ENCODE data around the gene TAP1.

DNA sequence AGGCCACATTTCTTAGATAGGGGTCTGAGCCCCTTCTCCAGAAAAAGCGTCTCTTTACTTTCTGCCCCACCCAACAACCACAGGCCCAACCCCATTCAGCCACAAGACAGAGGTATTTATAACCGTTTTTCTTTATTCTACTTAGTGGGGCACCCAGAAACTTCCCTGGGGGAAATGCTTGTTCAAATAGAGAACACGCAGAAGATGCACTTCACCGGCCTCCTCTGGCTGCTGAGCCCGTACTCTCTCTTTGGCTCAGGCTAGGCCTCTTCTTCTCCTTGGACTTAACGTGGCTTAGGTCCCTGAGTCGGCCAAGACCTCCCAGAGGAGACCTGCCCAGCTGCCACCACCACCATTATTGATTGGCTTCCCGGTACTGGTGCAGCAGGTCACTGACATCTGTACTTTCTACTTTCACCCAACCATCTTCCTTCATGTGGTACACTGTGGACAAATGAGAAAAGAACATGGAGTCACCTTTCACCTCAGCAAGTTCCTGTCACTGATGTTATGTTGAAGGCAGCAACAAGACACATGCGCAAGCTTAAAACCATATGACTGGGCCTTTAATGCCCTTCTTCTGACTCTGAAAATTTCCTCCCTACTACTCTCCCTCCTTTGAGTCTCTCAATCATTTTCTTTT lies 12.8 kb downstream of the TAP1 start:
- TF ChIP-seq, protein P1, sequence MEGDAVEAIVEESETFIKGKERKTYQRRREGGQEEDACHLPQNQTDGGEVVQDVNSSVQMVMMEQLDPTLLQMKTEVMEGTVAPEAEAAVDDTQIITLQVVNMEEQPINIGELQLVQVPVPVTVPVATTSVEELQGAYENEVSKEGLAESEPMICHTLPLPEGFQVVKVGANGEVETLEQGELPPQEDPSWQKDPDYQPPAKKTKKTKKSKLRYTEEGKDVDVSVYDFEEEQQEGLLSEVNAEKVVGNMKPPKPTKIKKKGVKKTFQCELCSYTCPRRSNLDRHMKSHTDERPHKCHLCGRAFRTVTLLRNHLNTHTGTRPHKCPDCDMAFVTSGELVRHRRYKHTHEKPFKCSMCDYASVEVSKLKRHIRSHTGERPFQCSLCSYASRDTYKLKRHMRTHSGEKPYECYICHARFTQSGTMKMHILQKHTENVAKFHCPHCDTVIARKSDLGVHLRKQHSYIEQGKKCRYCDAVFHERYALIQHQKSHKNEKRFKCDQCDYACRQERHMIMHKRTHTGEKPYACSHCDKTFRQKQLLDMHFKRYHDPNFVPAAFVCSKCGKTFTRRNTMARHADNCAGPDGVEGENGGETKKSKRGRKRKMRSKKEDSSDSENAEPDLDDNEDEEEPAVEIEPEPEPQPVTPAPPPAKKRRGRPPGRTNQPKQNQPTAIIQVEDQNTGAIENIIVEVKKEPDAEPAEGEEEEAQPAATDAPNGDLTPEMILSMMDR (IDR thresholded peaks at IDR 0.05; ENCODE audit: low read depth, low read length), result no peak
- TF ChIP-seq EZH2phosphoT487 (IDR thresholded peaks at IDR 0.05; ENCODE audit: low read depth), result no peak
